Measurements from ENCODE around the gene ADAM12. TPM values are rescaled to one million over a fixed set of nuclear protein-coding genes. Genes with fewer than 3 reads are reported as not detected.
"Not testable (repeated sequence)": the region's sequence is repeated elsewhere in the genome, so short reads cannot be mapped to it uniquely, and the experiment has no call there.

Gene ADAM12
- total and polyA plus RNA-seq, 10 donors = 0.51 to 7.0 (median 1.0) TPM

GRCh38 chr10:126054191-126054590 is 334.1 kb downstream of the ADAM12 start:
- no peak for TF ChIP-seq POLR2AphosphoS5 (IDR thresholded peaks at IDR 0.05)
- no peak for TF ChIP-seq POLR2A (IDR thresholded peaks at IDR 0.05)
- TF ChIP-seq CTCF (IDR thresholded peaks at IDR 0.05 in 8 of 11, conservative IDR thresholded peaks at IDR 0.05 in 3 of 11) = no peak
- WGBS, 5 donors = 92 to 99% (median 95%) methylated on average over 6 of the region's 6 CpGs
- peaks cover 0 to 48% (median 3%) of the 10 kb centered on the region in 7 donors for H3K27me3 ChIP-seq (replicated peaks in 1 of 7)

GRCh38 chr10:126052171-126052570 is 336.1 kb downstream of the ADAM12 start:
- intact Hi-C loops (cut with DNase I; ENCODE audit: low total_unique reads) = no loop called here
- no peak overlapping the region for H3K4me3 ChIP-seq
- TF ChIP-seq POLR2AphosphoS5 (IDR thresholded peaks at IDR 0.05) (no peak), POLR2A (IDR thresholded peaks at IDR 0.05) (no peak), CTCF (IDR thresholded peaks at IDR 0.05 in 8 of 11, conservative IDR thresholded peaks at IDR 0.05 in 3 of 11) (no peak)
- no peaks in the 10 kb centered on the region for H3K36me3 ChIP-seq
- no peaks in the 10 kb centered on the region for H3K9me3 ChIP-seq
- peaks cover 4 to 16% (median 14%) of the 10 kb centered on the region in 6 donors for H3K4me1 ChIP-seq
- H3K27ac ChIP-seq = no peak overlapping the region
- WGBS, 5 donors = 83 to 93% (median 87%) methylated on average over 2 of the region's 2 CpGs
- peaks cover 0 to 28% (median 0%) of the 10 kb centered on the region in 7 donors for H3K27me3 ChIP-seq (replicated peaks in 1 of 7)
- DNase-seq = no peak

More at GRCh38 chr10:126054191-126054590, 334.1 kb downstream of the ADAM12 start:
- H3K36me3 ChIP-seq = no peaks in the 10 kb centered on the region
- intact Hi-C loops (cut with DNase I; ENCODE audit: low total_unique reads) = no loop called here
- H3K9me3 ChIP-seq = no peaks in the 10 kb centered on the region
- H3K4me1 ChIP-seq = peaks cover 4 to 15% (median 13%) of the 10 kb centered on the region in 6 donors
- no peak overlapping the region for H3K4me3 ChIP-seq
- H3K27ac ChIP-seq = no peak overlapping the region
- DNase-seq = no peak

- intact Hi-C loops (cut with DNase I; ENCODE audit: low total_unique reads) = no loop called here
- H3K4me3 ChIP-seq = no peak overlapping the region
- peaks cover 0 to 16% (median 0%) of the 10 kb centered on the region in 7 donors for H3K27me3 ChIP-seq (replicated peaks in 1 of 7)
- H3K4me1 ChIP-seq = peaks cover 4 to 16% (median 14%) of the 10 kb centered on the region in 6 donors
- H3K27ac ChIP-seq = no peak overlapping the region
- 38 to 49% (median 43%) methylated on average over 13 of the region's 13 CpGs for WGBS, 5 donors
- DNase-seq = no peak
- H3K9me3 ChIP-seq = no peaks in the 10 kb centered on the region
- TF ChIP-seq POLR2A (IDR thresholded peaks at IDR 0.05) = no peak
- no peak for TF ChIP-seq CTCF (IDR thresholded peaks at IDR 0.05 in 8 of 11, conservative IDR thresholded peaks at IDR 0.05 in 3 of 11)
- peak in 2 of 3 donors; percentile 62 to 66 for TF ChIP-seq POLR2AphosphoS5 (IDR thresholded peaks at IDR 0.05)
- no peaks in the 10 kb centered on the region for H3K36me3 ChIP-seq
These were observed 338.2 kb downstream of the ADAM12 start for GRCh38 chr10:126049759-126050700.

GRCh38 chr10:126047749-126048148 is 340.5 kb downstream of the ADAM12 start:
- Histone ChIP-seq H3K27me3 (replicated peaks in 1 of 7) (peaks cover 0 to 22% (median 0%) of the 10 kb centered on the region in 7 donors), H3K4me1 (peaks cover 9 to 22% (median 16%) of the 10 kb centered on the region in 6 donors)
- H3K4me3 ChIP-seq; H3K36me3 ChIP-seq; DNase-seq; intact Hi-C loops (cut with DNase I; ENCODE audit: low total_unique reads); H3K27ac ChIP-seq; H3K9me3 ChIP-seq: not testable (repeated sequence)
- 83 to 98% (median 88%) methylated on average over 1 of the region's 1 CpG for WGBS, 5 donors

Measured in spleen (tissue), 11 donors.